Astrocyte of the spinal cord (primary cell): ENCODE data around the gene NOTCH2.

Source experiments
- DNase-seq: peaks from one replicate; pipeline ENCODE4 v3.0.0; 2011; ENCODE audit warnings: low read depth, low spot score
- H3K4me3 ChIP-seq: 2 replicates; pipeline ENCODE4 v1.5.1; 2011; ENCODE audit warnings: low read depth, mild to moderate bottlenecking, low read length, moderate library complexity
- CTCF ChIP-seq: IDR thresholded peaks from 2 replicates; pipeline ENCODE4 v1.5.1; 2012; ENCODE audit warnings: low read depth, mild to moderate bottlenecking, low read length, inconsistent platforms
- in situ Hi-C: cut with HindIII; loops from 2 replicates; pipeline ENCODE4 v1.10.0; 2017; ENCODE audit warnings: low sequenced_read_pairs

NOTCH2 gene

GRCh38 chr1:119908661-119909060 is 160.8 kb downstream of the NOTCH2 start:
- DNase-seq = no peak
- H3K4me3 ChIP-seq = no peak overlapping the region
- in situ Hi-C loops = no loop called here
- TF ChIP-seq CTCF = no peak

GRCh38 chr1:119906927-119907652 is 162.4 kb downstream of the NOTCH2 start:
- TF ChIP-seq CTCF = no peak
- DNase-seq = no peak
- in situ Hi-C loops = no loop called here
- H3K4me3 ChIP-seq = no peak overlapping the region

GRCh38 chr1:119903443-119903835 is 166.0 kb downstream of the NOTCH2 start:
- TF ChIP-seq CTCF = no peak
- DNase-seq = no peak
- in situ Hi-C loops = no loop called here
- no peak overlapping the region for H3K4me3 ChIP-seq

- in situ Hi-C loops = no loop called here
- no peak for TF ChIP-seq CTCF
- no peak overlapping the region for H3K4me3 ChIP-seq
- DNase-seq = no peak
Observed at GRCh38 chr1:119902775-119903442, 166.6 kb downstream of the NOTCH2 start.

- no peak for TF ChIP-seq CTCF
Observed at GRCh38 chr1:119898981-119899720, 170.3 kb downstream of the NOTCH2 start.

GRCh38 chr1:119898530-119898929 is 170.9 kb downstream of the NOTCH2 start:
- in situ Hi-C loops = no loop called here
- no peak for DNase-seq
- H3K4me3 ChIP-seq = no peak overlapping the region
- TF ChIP-seq CTCF = no peak

More at GRCh38 chr1:119898981-119899720, 170.3 kb downstream of the NOTCH2 start:
- no peak for DNase-seq
- no peak overlapping the region for H3K4me3 ChIP-seq
- in situ Hi-C loops = no loop called here
